GM12891 (cell line): ENCODE results near the gene USF3.

Experiments
- POLR2A ChIP-seq: IDR thresholded peaks from 2 replicates; pipeline ENCODE4 v1.6.1; 2011; ENCODE audit warnings: low read depth, low read length, control low read depth
- POLR2AphosphoS5 ChIP-seq: IDR thresholded peaks from 2 replicates; pipeline ENCODE4 v1.6.1; 2011; ENCODE audit warnings: low read depth, low read length, control low read depth
- POU2F2 ChIP-seq: IDR thresholded peaks from 2 replicates; pipeline ENCODE4 v1.6.1; 2011; ENCODE audit warnings: low read depth, mild to moderate bottlenecking, control low read depth, low read length, moderate library complexity
- SPI1 ChIP-seq: IDR thresholded peaks from 2 replicates; pipeline ENCODE4 v1.6.1; 2011; ENCODE audit warnings: low read depth, low read length, control low read depth
- TAF1 ChIP-seq: IDR thresholded peaks from 2 replicates; pipeline ENCODE4 v1.6.1; 2011; ENCODE audit warnings: low read depth, low read length, control low read depth

DNA sequence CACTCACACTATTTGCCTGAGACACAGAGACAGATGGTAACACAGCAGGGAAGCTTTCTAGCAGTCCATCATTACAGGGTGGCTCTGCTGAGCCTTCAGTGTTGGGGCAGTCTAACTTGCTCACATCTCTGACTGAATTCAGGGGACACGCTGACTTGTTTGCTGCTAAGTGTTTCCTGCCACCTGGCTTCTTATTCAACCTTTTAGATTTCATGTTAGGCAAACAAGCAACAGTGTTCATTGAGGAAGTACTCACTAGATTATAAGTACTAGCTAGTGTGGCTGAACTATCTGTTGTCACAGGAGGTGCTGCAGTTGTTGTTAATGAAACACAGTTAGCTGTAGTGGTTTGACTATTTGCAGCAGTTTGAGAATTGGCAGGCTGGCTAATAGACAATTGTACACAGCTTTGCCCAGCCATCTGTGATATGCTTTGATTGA lies 37.3 kb downstream of the USF3 start:
- TF ChIP-seq POLR2A (no peak), POLR2AphosphoS5 (no peak), TAF1 (no peak), POU2F2 (no peak), SPI1 (no peak)
